Endothelial cell of umbilical vein (primary cell): Measurements from ENCODE around the gene OR5D16. TPM values are rescaled to one million over a fixed set of nuclear protein-coding genes. Genes with fewer than 3 reads are reported as not detected.
"Not testable (repeated sequence)": the region's sequence is repeated elsewhere in the genome, so short reads cannot be mapped to it uniquely, and the experiment has no call there.

Source experiments
- BruUV-seq: library from RNA; stranded (reverse); fragments of 400-500 nt; replicated peaks from 2 replicates; lab custom pipeline; 2021; lab: Mats Ljungman, UMichigan
- CTCF ChIA-PET: fragments of 300-600, 350-600 bp; sonication (Branson Sonifier 250); formaldehyde crosslinking; loops from one replicate; lab custom pipeline; 2021; ENCODE audit warnings: antibody characterized with exemption, inconsistent platforms; lab: Charles Lee
- POLR2A ChIA-PET: fragments of 300-600, 350-600 bp; sonication (Branson Sonifier 250); formaldehyde crosslinking; loops from one replicate; lab custom pipeline; 2021; ENCODE audit warnings: antibody characterized with exemption, inconsistent platforms; lab: Charles Lee
- DNase-seq: peaks from one replicate; pipeline ENCODE4 v3.0.0-alpha.2; 2011; ENCODE audit warnings: low read depth, low spot score
- FAIRE-seq: peaks from 2 replicates; lab custom pipeline; 2011; peaks lifted over from hg19 to GRCh38; lab: Jason Lieb, UNC
- H2AFZ ChIP-seq: 2 replicates; pipeline ENCODE4 v1.6.0; 2012; ENCODE audit warnings: low read depth, low read length, control low read depth, inconsistent platforms
- H3K27ac ChIP-seq: 2 replicates; pipeline ENCODE4 v1.5.1; 2011; ENCODE audit warnings: low read depth, mild to moderate bottlenecking, control low read depth, low read length, moderate library complexity; ENCODE audit not compliant: insufficient read depth
- H3K27me3 ChIP-seq, 2 experiments: 2 replicates each; pipeline versions ENCODE4 v1.6.0 to v1.6.1; 2011; ENCODE audit warnings: low read length in 2 of 2, mixed read lengths in 1 of 2; ENCODE audit not compliant: control insufficient read depth in 2 of 2, insufficient read depth in 2 of 2
- H3K36me3 ChIP-seq, 2 experiments: 2 replicates in 1 of 2; 3 replicates in 1 of 2; pipeline ENCODE4 v1.5.1; 2011; ENCODE audit warnings: low read length in 2 of 2, mild to moderate bottlenecking in 1 of 2, moderate library complexity in 1 of 2; ENCODE audit not compliant: control insufficient read depth in 2 of 2, insufficient read depth in 2 of 2; ENCODE audit errors: extremely low read depth in 1 of 2
- H3K4me1 ChIP-seq: 3 replicates; pipeline ENCODE4 v1.5.1; 2011; ENCODE audit warnings: mild to moderate bottlenecking, low read length; ENCODE audit not compliant: control insufficient read depth, insufficient read depth; ENCODE audit errors: extremely low read depth
- H3K4me2 ChIP-seq: 2 replicates; pipeline ENCODE4 v1.6.1; 2011; ENCODE audit warnings: low read length, control low read depth, mixed read lengths; ENCODE audit not compliant: insufficient read depth
- H3K4me3 ChIP-seq, 3 experiments: fragments of 200-600 bp in 1 of 3; sonication (generic), shearing (Covaris generic) in 1 of 3; replicated peaks in 1 of 3; 2 replicates each; pipeline ENCODE4 v1.5.1; 2011 to 2016; ENCODE audit warnings: control low read depth in 3 of 3, low read length in 3 of 3, mild to moderate bottlenecking in 2 of 3, inconsistent platforms in 1 of 3, low read depth in 1 of 3, moderate library complexity in 1 of 3; ENCODE audit not compliant: insufficient read depth in 1 of 3
- H3K79me2 ChIP-seq: 2 replicates; pipeline ENCODE4 v1.6.0; 2012; ENCODE audit warnings: low read length, inconsistent platforms; ENCODE audit not compliant: control insufficient read depth, insufficient read depth
- H3K9ac ChIP-seq: replicated peaks from 2 replicates; pipeline ENCODE3; 2011; ENCODE audit warnings: low read length, control low read depth; ENCODE audit not compliant: insufficient read depth; ENCODE audit errors: extremely low read depth
- H3K9me1 ChIP-seq: replicated peaks from 3 replicates; pipeline ENCODE4 v1.6.0; 2011; ENCODE audit warnings: mild to moderate bottlenecking, low read length; ENCODE audit not compliant: control insufficient read depth, insufficient read depth; ENCODE audit errors: extremely low read depth
- H3K9me3 ChIP-seq: replicated peaks from 2 replicates; pipeline ENCODE4 v1.5.1; 2012; ENCODE audit warnings: low read length, inconsistent platforms; ENCODE audit not compliant: control insufficient read depth, insufficient read depth
- H4K20me1 ChIP-seq: replicated peaks from 2 replicates; pipeline ENCODE3; 2011; ENCODE audit warnings: mild to moderate bottlenecking, low read length; ENCODE audit not compliant: control insufficient read depth, insufficient read depth; ENCODE audit errors: extremely low read depth
- dilution Hi-C: fragments of 300-500 bp; cut with MboI; formaldehyde crosslinking; loops from one replicate; pipeline ENCODE4 v1.15.0; 2019; ENCODE audit warnings: low sequenced_read_pairs; ENCODE audit not compliant: extremely low pct_ligation_motif_present
- intact Hi-C: fragments of 100-400 bp; cut with micrococcal nuclease; formaldehyde crosslinking; loops from one replicate; pipeline ENCODE4 v1.10.0; 2022
- polyA plus RNA-seq, 4 experiments: library from polyadenylated mRNA; depleted of rRNA in 3 of 4; stranded (reverse) in 3 of 4; unstranded in 1 of 4; fragments of >200 nt; gene quantifications; 2 replicates each; pipeline versions ENCODE4 v1.2.1 to v1.2.3, GENCODE V29; 2011 to 2012; ENCODE audit warnings: missing spikeins in 1 of 4
- small RNA-seq: library from RNA; depleted of rRNA; stranded (forward); fragments of <200 nt; gene quantifications from one replicate; pipeline ENCODE3, GENCODE V24; 2012; ENCODE audit warnings: low replicate concordance, low read depth; ENCODE audit not compliant: insufficient read depth, insufficient read length
- total RNA-seq: library from RNA; stranded (reverse); gene quantifications from 2 replicates; pipeline ENCODE4 v1.2.3, GENCODE V29; 2021

Gene OR5D16
- total and polyA plus RNA-seq, 2 donors (not counting 3 experiments of a cell fraction or from before 2014, with no cell fraction given), result not detected

GRCh38 chr11:55882997-55883396 is 44.4 kb downstream of the OR5D16 start, which contains the start of gene TRIM51:
Gene TRIM51 (plus strand): TSS chr11:55883297. CDS start chr11:55885429, 2,132 bp downstream.
- intact Hi-C loops, H3K9me3 ChIP-seq, H2AFZ ChIP-seq, H3K4me1 ChIP-seq, CTCF ChIA-PET, dilution Hi-C loops, H3K9me1 ChIP-seq, BruUV-seq, DNase-seq, FAIRE-seq, H3K36me3 ChIP-seq, H3K27ac ChIP-seq, H4K20me1 ChIP-seq, H3K4me3 ChIP-seq, H3K4me2 ChIP-seq, H3K79me2 ChIP-seq, H3K9ac ChIP-seq, H3K27me3 ChIP-seq, POLR2A ChIA-PET: not testable (repeated sequence)

- intact Hi-C loops, result not testable (repeated sequence)
Observed at GRCh38 chr11:55884995-55885394, 46.4 kb downstream of the OR5D16 start.

GRCh38 chr11:55885481-55885880 is 46.9 kb downstream of the OR5D16 start:
- H3K9me3 ChIP-seq, CTCF ChIA-PET, FAIRE-seq, intact Hi-C loops, dilution Hi-C loops, H3K27me3 ChIP-seq, H3K79me2 ChIP-seq, BruUV-seq, POLR2A ChIA-PET, H3K36me3 ChIP-seq, H4K20me1 ChIP-seq, H3K27ac ChIP-seq, H3K9me1 ChIP-seq, H3K4me3 ChIP-seq, H3K9ac ChIP-seq, DNase-seq, H3K4me2 ChIP-seq, H3K4me1 ChIP-seq, H2AFZ ChIP-seq: not testable (repeated sequence)

More at GRCh38 chr11:55884995-55885394, 46.4 kb downstream of the OR5D16 start:
- H3K9ac ChIP-seq, H3K27me3 ChIP-seq, DNase-seq, H3K9me1 ChIP-seq, H4K20me1 ChIP-seq, H3K79me2 ChIP-seq, H3K4me2 ChIP-seq, H3K9me3 ChIP-seq, H2AFZ ChIP-seq, FAIRE-seq, dilution Hi-C loops, CTCF ChIA-PET, H3K4me3 ChIP-seq, H3K4me1 ChIP-seq, POLR2A ChIA-PET, H3K27ac ChIP-seq, H3K36me3 ChIP-seq, BruUV-seq: not testable (repeated sequence)

Small RNA genes lying within 50 kb of the gene (small RNA-seq; reads per million reads assigned to genes)
- gene AC036111.3, result not detected

Other genes starting within 250 kb of the OR5D16 start
- not detected in 2 replicates for gene OR4C11, start 231.1 kb upstream of the OR5D16 start, total RNA-seq
- not detected in 2 replicates for gene OR4C11, start 231.1 kb upstream of the OR5D16 start, polyA plus RNA-seq
- gene OR4P4, start 203.6 kb upstream of the OR5D16 start, total RNA-seq, result not detected in 2 replicates
- gene OR4P4, start 203.6 kb upstream of the OR5D16 start, polyA plus RNA-seq, result not detected in 2 replicates
- gene OR4S2, start 190.4 kb upstream of the OR5D16 start, total RNA-seq, result not detected in 2 replicates
- not detected in 2 replicates for gene OR4S2, start 190.4 kb upstream of the OR5D16 start, polyA plus RNA-seq
- gene OR4C6, start 176.6 kb upstream of the OR5D16 start, total RNA-seq, result not detected in 2 replicates
- not detected in 2 replicates for gene OR4C6, start 176.6 kb upstream of the OR5D16 start, polyA plus RNA-seq
- gene OR5D13, start 65.3 kb upstream of the OR5D16 start, total RNA-seq, result not detected in 2 replicates
- gene OR5D13, start 65.3 kb upstream of the OR5D16 start, polyA plus RNA-seq, result not detected in 2 replicates
- gene OR5D14, start 43.2 kb upstream of the OR5D16 start, total RNA-seq, result not detected in 2 replicates
- not detected in 2 replicates for gene OR5D14, start 43.2 kb upstream of the OR5D16 start, polyA plus RNA-seq
- gene OR5L1, start 27.4 kb upstream of the OR5D16 start, total RNA-seq, result not detected in 2 replicates
- gene OR5L1, start 27.4 kb upstream of the OR5D16 start, polyA plus RNA-seq, result not detected in 2 replicates
- gene OR5D18, start 19.1 kb upstream of the OR5D16 start, total RNA-seq, result not detected in 2 replicates
- gene OR5D18, start 19.1 kb upstream of the OR5D16 start, polyA plus RNA-seq, result not detected in 2 replicates
- not detected in 2 replicates for gene OR5L2, start 11.5 kb upstream of the OR5D16 start, total RNA-seq
- gene OR5L2, start 11.5 kb upstream of the OR5D16 start, polyA plus RNA-seq, result not detected in 2 replicates
- gene TRIM51, start 44.5 kb downstream of the OR5D16 start, total RNA-seq, result not detected in 2 replicates
- not detected in 2 replicates for gene TRIM51, start 44.5 kb downstream of the OR5D16 start, polyA plus RNA-seq
- not detected in 2 replicates for gene OR5W2, start 75.8 kb downstream of the OR5D16 start, total RNA-seq
- gene OR5W2, start 75.8 kb downstream of the OR5D16 start, polyA plus RNA-seq, result not detected in 2 replicates
- not detected in 2 replicates for gene OR5I1, start 97.6 kb downstream of the OR5D16 start, total RNA-seq
- not detected in 2 replicates for gene OR5I1, start 97.6 kb downstream of the OR5D16 start, polyA plus RNA-seq
- not detected in 2 replicates for gene OR10AG1, start 131.2 kb downstream of the OR5D16 start, total RNA-seq
- gene OR10AG1, start 131.2 kb downstream of the OR5D16 start, polyA plus RNA-seq, result not detected in 2 replicates
- gene OR5F1, start 155.9 kb downstream of the OR5D16 start, total RNA-seq, result not detected in 2 replicates
- not detected in 2 replicates for gene OR5F1, start 155.9 kb downstream of the OR5D16 start, polyA plus RNA-seq
- gene OR5AS1, start 188.9 kb downstream of the OR5D16 start, total RNA-seq, result not detected in 2 replicates
- gene OR5AS1, start 188.9 kb downstream of the OR5D16 start, polyA plus RNA-seq, result not detected in 2 replicates